HCT116 (cell line): ENCODE results near the gene NSD2. TPM values are rescaled to one million over a fixed set of nuclear protein-coding genes. Genes with fewer than 3 reads are reported as not detected.

ENCODE experiments used
- ATAC-seq: fragments of 200-7000 bp; cut with Tn5 transposase; 2 replicates; pipeline ENCODE4 v1.9.1; 2020; ENCODE audit warnings: mild to moderate bottlenecking, moderate library complexity
- BruUV-seq: library from RNA; stranded (reverse); fragments of 400-500 nt; replicated peaks from 2 replicates; lab custom pipeline; 2021; lab: Mats Ljungman, UMichigan
- CTCF ChIA-PET: fragments of 300-600 bp; sonication (Branson Sonifier 250); formaldehyde crosslinking; loops from one replicate; lab custom pipeline; 2021; ENCODE audit warnings: antibody characterized with exemption; lab: Charles Lee
- POLR2A ChIA-PET: fragments of 300-600, 350-600 bp; sonication (Branson Sonifier 250); formaldehyde crosslinking; loops from one replicate; lab custom pipeline; 2021; ENCODE audit warnings: antibody characterized with exemption; lab: Charles Lee
- RAD21 ChIA-PET, 2 experiments: fragments of 300-600 bp; sonication (Branson Sonifier 250); formaldehyde crosslinking; loops; one replicate each; lab custom pipeline; 2023; ENCODE audit warnings: low total read pairs in 2 of 2; ENCODE audit not compliant: uncharacterized antibody in 2 of 2, unreplicated experiment in 2 of 2, low non-redundant PET in 1 of 2; lab: Charles Lee
- DNase-seq: peaks from one replicate; pipeline ENCODE4 v3.0.0-alpha.2; 2010; ENCODE audit warnings: low read depth, low spot score
- H2AFZ ChIP-seq: fragments of 200-600 bp; shearing (Covaris generic), sonication (generic); 2 replicates; pipeline ENCODE4 v1.6.1; 2017; ENCODE audit warnings: low read depth, mixed run types, mixed read lengths, antibody characterized with exemption, low read length; ENCODE audit not compliant: poor library complexity, severe bottlenecking
- H3K27ac ChIP-seq: 2 replicates; pipeline ENCODE4 v1.5.1; 2012; ENCODE audit warnings: low read depth, low read length
- H3K27me3 ChIP-seq: fragments of 200-600 bp; sonication (generic); 2 replicates; pipeline ENCODE4 v1.6.1; 2016; ENCODE audit warnings: mixed run types, low read length, mixed read lengths; ENCODE audit not compliant: insufficient read depth
- H3K36me3 ChIP-seq, 2 experiments: fragments of 200-500 bp in 1 of 2; fragments of 200-600 bp in 1 of 2; sonication (Bioruptor generic) in 1 of 2; sonication (generic) in 1 of 2; 2 replicates each; pipeline versions ENCODE4 v1.5.1 to v1.6.1; 2014 to 2016; ENCODE audit warnings: low read length in 2 of 2, inconsistent platforms in 1 of 2, mixed read lengths in 1 of 2, mixed run types in 1 of 2; ENCODE audit not compliant: insufficient read depth in 2 of 2, control insufficient read depth in 1 of 2
- H3K4me1 ChIP-seq, 2 experiments: fragments of 200-600 bp in 1 of 2; sonication (generic) in 1 of 2; 2 replicates each; pipeline versions ENCODE4 v1.5.1 to v1.6.1; 2012 to 2017; ENCODE audit warnings: low read length in 2 of 2, inconsistent platforms in 1 of 2, mild to moderate bottlenecking in 1 of 2, mixed read lengths in 1 of 2, mixed run types in 1 of 2, moderate library complexity in 1 of 2; ENCODE audit not compliant: insufficient read depth in 2 of 2, control insufficient read depth in 1 of 2
- H3K4me2 ChIP-seq: fragments of 200-600 bp; sonication (generic); 2 replicates; pipeline ENCODE4 v1.6.1; 2017; ENCODE audit warnings: mixed run types, low read length, mixed read lengths
- H3K4me3 ChIP-seq, 2 experiments: fragments of 200-600 bp in 1 of 2; sonication (generic) in 1 of 2; replicated peaks in 1 of 2; 2 replicates each; pipeline ENCODE4 v1.5.1; 2011 to 2016; ENCODE audit warnings: low read length in 2 of 2, control low read depth in 1 of 2, low read depth in 1 of 2, mild to moderate bottlenecking in 1 of 2, mixed read lengths in 1 of 2, mixed run types in 1 of 2
- H3K79me2 ChIP-seq: fragments of 200-600 bp; sonication (generic); 2 replicates; pipeline ENCODE4 v1.6.1; 2017; ENCODE audit warnings: mild to moderate bottlenecking, mixed run types, low read length, moderate library complexity, mixed read lengths; ENCODE audit not compliant: insufficient read depth
- H3K9ac ChIP-seq: fragments of 200-600 bp; sonication (generic); 2 replicates; pipeline ENCODE4 v1.6.1; 2016; ENCODE audit warnings: low read length, mixed read lengths
- H3K9me2 ChIP-seq: fragments of 200-600 bp; sonication (generic), shearing (Covaris generic); 2 replicates; pipeline ENCODE4 v1.6.1; 2017; ENCODE audit warnings: mixed run types, mild to moderate bottlenecking, moderate library complexity; ENCODE audit not compliant: insufficient read depth
- H3K9me3 ChIP-seq, 2 experiments: fragments of 200-500 bp in 1 of 2; fragments of 200-600 bp in 1 of 2; sonication (Bioruptor generic) in 1 of 2; sonication (generic) in 1 of 2; 2 replicates each; pipeline ENCODE4 v1.6.1; 2014 to 2017; ENCODE audit warnings: low read length in 2 of 2, mixed read lengths in 2 of 2, inconsistent platforms in 1 of 2, low read depth in 1 of 2, mild to moderate bottlenecking in 1 of 2, mixed run types in 1 of 2, moderate library complexity in 1 of 2; ENCODE audit not compliant: control insufficient read depth in 1 of 2, insufficient read depth in 1 of 2
- H4K20me1 ChIP-seq: fragments of 200-600 bp; sonication (generic), shearing (Covaris generic); 2 replicates; pipeline ENCODE4 v1.6.1; 2017; ENCODE audit warnings: mixed run types, mild to moderate bottlenecking, moderate library complexity; ENCODE audit not compliant: insufficient read depth
- CEBPB ChIP-seq: IDR thresholded peaks from 2 replicates; pipeline ENCODE4 v1.6.1; 2012; ENCODE audit warnings: low read depth
- EZH2 ChIP-seq: fragments of 200-600 bp; sonication (generic); IDR thresholded peaks from 2 replicates; pipeline ENCODE4 v1.6.1; 2017; ENCODE audit warnings: antibody characterized with exemption, mixed run types
- EZH2phosphoT487 ChIP-seq: fragments of 200-600 bp; IDR thresholded peaks from 2 replicates; pipeline ENCODE4 v1.6.1; 2018; ENCODE audit warnings: antibody characterized with exemption, borderline replicate concordance
- FOSL1 ChIP-seq: IDR thresholded peaks from 2 replicates; pipeline ENCODE4 v1.6.1; 2012; ENCODE audit warnings: low read depth
- POLR2A ChIP-seq: IDR thresholded peaks from 2 replicates; pipeline ENCODE4 v1.7.0; 2011; ENCODE audit warnings: borderline replicate concordance; ENCODE audit not compliant: insufficient read depth, insufficient read length; ENCODE audit errors: extremely low read depth
- POLR2AphosphoS5 ChIP-seq: IDR thresholded peaks from 2 replicates; pipeline ENCODE4 v1.6.1; 2011; ENCODE audit warnings: mild to moderate bottlenecking, low read depth, low read length, moderate library complexity
- REST ChIP-seq: IDR thresholded peaks from 2 replicates; pipeline ENCODE4 v1.6.1; 2012; ENCODE audit warnings: low read depth
- SP1 ChIP-seq: IDR thresholded peaks from 2 replicates; pipeline ENCODE4 v1.6.1; 2012; ENCODE audit warnings: low read depth
- TCF7L2 ChIP-seq: IDR thresholded peaks from 2 replicates; pipeline ENCODE4 v1.7.0; 2011; ENCODE audit warnings: borderline replicate concordance, inconsistent platforms; ENCODE audit not compliant: insufficient read depth, insufficient read length; ENCODE audit errors: extremely low read depth
- YY1 ChIP-seq: IDR thresholded peaks from 2 replicates; pipeline ENCODE4 v1.6.1; 2011; ENCODE audit warnings: low read length, low read depth, moderate library complexity, mild to moderate bottlenecking; ENCODE audit not compliant: insufficient replicate concordance; ENCODE audit errors: extremely low read depth
- intact Hi-C: fragments of 100-400 bp; cut with micrococcal nuclease; formaldehyde crosslinking; loops from 2 replicates; pipeline ENCODE4 v1.10.0; 2022
- total RNA-seq: library from RNA; stranded (reverse); gene quantifications from one replicate; pipeline ENCODE4 v1.2.1, GENCODE V29; 2021; ENCODE audit not compliant: unreplicated experiment
- TF ChIP-seq, protein P1 (sequence below): IDR thresholded peaks from 2 replicates; pipeline ENCODE4 v1.6.1; 2012
- TF ChIP-seq, protein P2 (sequence below), 3 experiments: fragments of 200-600 bp in 1 of 3; sonication (generic) in 1 of 3; IDR thresholded peaks in 2 of 3; conservative IDR thresholded peaks in 1 of 3; 2 replicates each; pipeline ENCODE4 v1.5.1; 2012 to 2017; ENCODE audit warnings: low read depth in 2 of 3, low read length in 2 of 3, antibody characterized with exemption in 1 of 3, borderline replicate concordance in 1 of 3, control low read depth in 1 of 3, mild to moderate bottlenecking in 1 of 3, mixed read lengths in 1 of 3, mixed run types in 1 of 3, moderate library complexity in 1 of 3; ENCODE audit not compliant: insufficient read depth in 1 of 3

Gene NSD2
- total RNA-seq, 1 experiment from 2014 or later, result 145 TPM

DNA sequence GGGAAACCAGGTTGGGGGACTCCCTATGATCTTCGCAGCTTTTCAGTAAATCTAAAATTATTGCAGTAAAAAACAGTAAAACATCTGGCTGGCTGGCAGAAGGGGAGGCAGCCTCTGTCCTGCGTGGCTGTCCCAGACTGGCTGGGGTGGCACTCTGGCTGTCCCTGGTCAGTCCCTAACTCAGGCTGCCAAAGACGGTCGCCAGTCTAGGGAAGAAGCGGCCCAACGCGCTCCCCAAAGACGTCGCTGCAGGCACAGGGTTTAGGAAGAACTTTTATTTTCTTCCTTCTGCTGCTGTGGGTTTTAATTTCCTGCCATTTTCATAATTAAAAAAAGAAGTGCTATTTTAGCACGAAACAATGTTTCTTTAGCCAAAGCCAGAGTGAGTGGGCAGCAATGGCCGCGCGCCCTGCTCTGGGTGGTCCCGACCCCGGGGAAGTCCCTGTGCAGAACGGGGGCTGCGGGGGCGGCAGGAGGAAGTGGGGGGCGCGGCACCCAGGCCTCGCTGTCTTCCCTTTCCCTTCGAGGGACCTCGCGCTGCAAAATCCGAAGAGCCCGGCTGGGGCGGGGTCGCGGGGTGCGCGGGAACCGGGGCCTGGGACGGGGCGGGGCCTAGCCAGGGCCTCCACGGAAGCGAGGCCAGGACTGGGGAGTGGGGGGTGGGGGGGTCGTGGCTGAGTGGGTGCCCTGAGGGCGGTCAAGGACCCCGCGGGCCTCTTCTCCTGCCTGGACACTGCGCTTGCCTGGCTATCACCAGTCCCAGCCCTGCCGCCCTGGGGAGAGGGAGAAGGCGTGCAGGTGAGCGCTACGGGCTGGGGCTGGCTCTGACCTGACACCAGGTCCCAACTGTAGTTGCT, 8.9 kb upstream of the NSD2 start:
- ChIA-PET RAD21 (no interaction called here), POLR2A (no interaction called here), CTCF (no interaction called here)
- no peaks in the 10 kb centered on the region for H4K20me1 ChIP-seq
- H3K9me3 ChIP-seq, result no peaks in the 10 kb centered on the region
- no peak overlapping the region for H2AFZ ChIP-seq
- intact Hi-C loops, result no loop called here
- H3K4me1 ChIP-seq, result peaks cover 8% of the 10 kb centered on the region in 2 experiments; a peak in 3 of 4 replicates
- H3K36me3 ChIP-seq, result no peaks in the 10 kb centered on the region
- no peak overlapping the region for H3K9ac ChIP-seq
- no peaks in the 10 kb centered on the region for H3K27me3 ChIP-seq
- no peak overlapping the region for H3K4me2 ChIP-seq
- H3K4me3 ChIP-seq, result no peak overlapping the region
- no peak for TF ChIP-seq TCF7L2
- TF ChIP-seq POLR2AphosphoS5, result no peak
- TF ChIP-seq POLR2A, result no peak
- TF ChIP-seq EZH2, result no peak
- no peak for TF ChIP-seq REST
- TF ChIP-seq, protein P1, sequence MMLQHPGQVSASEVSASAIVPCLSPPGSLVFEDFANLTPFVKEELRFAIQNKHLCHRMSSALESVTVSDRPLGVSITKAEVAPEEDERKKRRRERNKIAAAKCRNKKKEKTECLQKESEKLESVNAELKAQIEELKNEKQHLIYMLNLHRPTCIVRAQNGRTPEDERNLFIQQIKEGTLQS, result no peak
- TF ChIP-seq FOSL1, result no peak
- TF ChIP-seq EZH2phosphoT487, result no peak
- TF ChIP-seq, protein P2, sequence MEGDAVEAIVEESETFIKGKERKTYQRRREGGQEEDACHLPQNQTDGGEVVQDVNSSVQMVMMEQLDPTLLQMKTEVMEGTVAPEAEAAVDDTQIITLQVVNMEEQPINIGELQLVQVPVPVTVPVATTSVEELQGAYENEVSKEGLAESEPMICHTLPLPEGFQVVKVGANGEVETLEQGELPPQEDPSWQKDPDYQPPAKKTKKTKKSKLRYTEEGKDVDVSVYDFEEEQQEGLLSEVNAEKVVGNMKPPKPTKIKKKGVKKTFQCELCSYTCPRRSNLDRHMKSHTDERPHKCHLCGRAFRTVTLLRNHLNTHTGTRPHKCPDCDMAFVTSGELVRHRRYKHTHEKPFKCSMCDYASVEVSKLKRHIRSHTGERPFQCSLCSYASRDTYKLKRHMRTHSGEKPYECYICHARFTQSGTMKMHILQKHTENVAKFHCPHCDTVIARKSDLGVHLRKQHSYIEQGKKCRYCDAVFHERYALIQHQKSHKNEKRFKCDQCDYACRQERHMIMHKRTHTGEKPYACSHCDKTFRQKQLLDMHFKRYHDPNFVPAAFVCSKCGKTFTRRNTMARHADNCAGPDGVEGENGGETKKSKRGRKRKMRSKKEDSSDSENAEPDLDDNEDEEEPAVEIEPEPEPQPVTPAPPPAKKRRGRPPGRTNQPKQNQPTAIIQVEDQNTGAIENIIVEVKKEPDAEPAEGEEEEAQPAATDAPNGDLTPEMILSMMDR (IDR thresholded peaks at IDR 0.05 in 2 of 3, conservative IDR thresholded peaks at IDR 0.05 in 1 of 3; ENCODE audit: borderline replicate concordance in 1 of 3, insufficient read depth in 1 of 3, low read depth in 2 of 3, low read length in 2 of 3), result no peak
- no peak for TF ChIP-seq SP1
- TF ChIP-seq YY1, result no peak
- TF ChIP-seq CEBPB, result no peak
- no peak overlapping the region for H3K27ac ChIP-seq
- H3K79me2 ChIP-seq, result peaks cover 7% of the 10 kb centered on the region; the same call in 1 of the 2 replicates
- no peak for ATAC-seq
- no peak for DNase-seq
- H3K9me2 ChIP-seq, result no peaks in the 10 kb centered on the region
- BruUV-seq, result no TSS peak
